HG03378 (cell line): ENCODE results near the gene RECK.
A peak's percentile ranks its signal among the peaks of the same experiment; 100 is the strongest.
"Not testable (repeated sequence)": the region's sequence is repeated elsewhere in the genome, so short reads cannot be mapped to it uniquely, and the experiment has no call there.

Experiments
- ATAC-seq: cut with Tn5 transposase; IDR thresholded peaks from one replicate; pipeline ENCODE4 v1.9.1; 2021; ENCODE audit warnings: mild to moderate bottlenecking, moderate library complexity; ENCODE audit not compliant: unreplicated experiment

Gene RECK

DNA sequence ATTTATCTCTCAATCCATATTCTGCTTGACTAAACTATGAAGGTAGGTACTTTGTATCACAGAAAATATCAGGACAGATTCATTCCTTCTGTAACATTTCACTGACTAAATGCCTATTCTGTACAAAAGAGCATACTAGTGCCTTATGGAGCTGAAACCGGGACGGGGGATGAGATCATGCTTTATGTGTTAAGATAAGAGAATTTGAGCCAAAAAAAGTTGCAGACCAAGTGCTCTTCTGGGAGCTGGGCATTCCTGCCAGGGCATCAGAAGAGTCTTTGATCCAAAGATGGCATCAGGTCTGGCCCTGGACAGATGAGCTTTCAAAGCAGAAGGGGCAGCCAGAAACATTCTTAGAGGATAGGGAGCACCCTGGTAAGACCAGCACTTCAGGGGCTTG lies 72.4 kb downstream of the RECK start:
- ATAC-seq: no peak

GRCh38 chr9:36110434-36110833 lies 73.7 kb downstream of the RECK start:
- ATAC-seq: no peak

GRCh38 chr9:36112516-36112915 lies 75.8 kb downstream of the RECK start:
- no peak for ATAC-seq

DNA sequence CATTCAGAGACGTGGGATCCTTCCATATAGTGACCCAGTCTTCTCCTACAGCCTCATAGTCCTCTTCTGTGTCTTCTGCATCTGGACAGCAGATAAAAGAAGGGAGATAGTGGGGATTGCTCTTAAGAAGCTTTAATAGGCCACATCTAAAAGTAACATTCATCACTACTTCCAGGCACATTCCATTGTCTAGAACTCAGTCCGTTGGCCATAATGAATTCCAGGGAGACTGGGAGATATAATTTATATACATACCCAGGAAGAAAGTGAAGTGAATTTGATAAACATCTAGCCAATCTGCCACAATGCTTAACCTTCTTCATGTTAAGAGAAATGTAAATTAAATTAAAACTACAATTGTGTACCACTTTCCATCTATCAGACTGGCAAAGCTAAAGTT lies 77.3 kb downstream of the RECK start:
- ATAC-seq: no peak

DNA sequence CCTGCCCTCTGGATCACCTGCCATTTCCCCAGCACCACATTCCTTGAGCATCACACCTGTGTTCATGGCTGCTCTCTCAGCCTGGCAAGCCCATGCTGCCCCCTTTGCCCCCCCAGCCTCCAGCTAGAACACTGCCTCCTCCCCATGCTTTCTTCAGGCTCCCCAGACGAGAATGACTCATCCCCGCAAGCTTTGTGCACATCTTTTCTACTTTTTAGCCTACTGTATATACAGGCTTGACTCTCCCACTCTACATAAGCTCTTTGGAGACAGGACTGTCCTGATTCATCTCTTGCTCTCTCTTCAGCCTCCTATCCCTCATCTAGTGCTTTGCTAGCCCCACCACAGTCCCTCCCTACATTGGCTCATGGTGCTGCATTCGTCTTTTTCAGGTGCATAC lies 79.9 kb downstream of the RECK start:
- no peak for ATAC-seq

- ATAC-seq: no peak
Observed at GRCh38 chr9:36118201-36118600, 81.5 kb downstream of the RECK start.

DNA sequence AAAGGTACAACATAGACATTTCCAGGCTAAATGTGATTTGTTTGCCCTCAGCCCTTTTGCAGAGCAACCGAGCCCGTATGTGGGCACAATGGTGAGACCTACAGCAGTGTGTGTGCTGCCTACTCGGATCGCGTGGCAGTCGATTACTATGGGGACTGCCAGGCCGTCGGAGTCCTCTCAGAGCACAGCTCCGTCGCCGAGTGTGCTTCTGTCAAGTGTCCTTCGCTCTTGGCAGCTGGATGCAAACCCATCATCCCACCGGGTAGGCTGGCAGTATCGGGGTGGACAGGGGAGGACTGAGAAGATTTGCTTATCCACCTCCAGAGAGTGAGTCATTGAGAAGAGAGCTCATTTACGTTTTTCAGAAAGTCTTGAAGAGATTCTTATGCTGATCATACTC lies 82.0 kb downstream of the RECK start:
- no peak for ATAC-seq

DNA sequence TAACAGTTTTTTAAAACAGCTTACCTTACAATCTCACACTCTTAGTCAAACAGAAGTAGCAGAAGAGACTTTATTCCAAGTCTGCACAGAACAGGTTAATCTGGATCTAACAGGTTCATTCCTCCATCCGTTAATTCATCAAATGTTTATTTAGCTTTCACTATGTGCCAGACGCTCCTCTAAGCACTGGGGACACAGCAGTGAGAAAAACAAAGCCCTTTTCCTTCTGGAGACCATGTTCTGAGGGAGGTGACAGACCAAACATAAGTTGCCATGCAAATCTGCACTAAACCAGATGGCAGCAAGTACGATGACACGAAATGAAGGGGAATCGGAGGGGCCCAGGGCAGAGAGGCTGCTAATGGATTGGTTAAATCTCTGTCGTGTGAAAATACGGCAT lies 82.8 kb downstream of the RECK start:
- no peak for ATAC-seq

DNA sequence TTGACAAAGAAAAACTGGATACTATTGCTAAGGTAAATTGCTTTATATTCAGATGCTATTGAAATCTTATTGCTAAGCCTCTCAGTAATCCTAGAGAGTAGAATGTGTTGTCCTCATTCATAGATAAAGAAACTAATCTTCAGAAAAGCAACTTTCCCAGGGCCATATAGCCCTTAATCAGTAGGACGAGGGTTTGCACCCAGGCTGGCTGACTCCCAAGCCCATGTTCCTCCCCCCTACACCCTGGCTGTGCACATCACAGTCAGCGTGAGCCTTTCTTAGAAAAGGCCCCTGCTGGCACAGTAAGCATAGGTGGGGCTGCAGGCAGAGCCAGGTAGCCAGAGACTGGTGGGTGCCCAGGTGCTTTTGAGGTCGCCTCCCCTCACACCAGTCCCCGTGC lies 84.0 kb downstream of the RECK start:
- ATAC-seq: no peak

DNA sequence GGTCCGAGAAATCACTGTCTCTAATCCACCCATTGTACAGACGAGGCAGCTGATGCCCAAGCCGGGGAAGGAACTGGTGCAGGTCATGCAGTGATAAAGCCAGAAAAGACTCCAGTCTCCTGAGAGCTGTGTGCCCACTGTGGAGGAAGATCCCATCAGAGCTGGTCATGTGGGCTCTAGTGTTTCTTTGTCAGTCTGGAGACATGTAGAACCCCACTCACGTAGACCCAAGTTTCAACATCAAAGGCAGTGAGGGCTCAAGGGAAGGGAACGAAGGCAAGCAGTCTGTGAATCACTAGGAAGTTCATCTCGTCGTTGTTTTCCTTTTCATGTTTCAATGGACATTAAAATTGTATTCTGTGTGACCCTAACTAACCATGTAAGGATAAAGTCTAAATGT lies 85.3 kb downstream of the RECK start:
- no peak for ATAC-seq

- no peak for ATAC-seq
Observed at GRCh38 chr9:36123515-36123914, 86.8 kb downstream of the RECK start.

DNA sequence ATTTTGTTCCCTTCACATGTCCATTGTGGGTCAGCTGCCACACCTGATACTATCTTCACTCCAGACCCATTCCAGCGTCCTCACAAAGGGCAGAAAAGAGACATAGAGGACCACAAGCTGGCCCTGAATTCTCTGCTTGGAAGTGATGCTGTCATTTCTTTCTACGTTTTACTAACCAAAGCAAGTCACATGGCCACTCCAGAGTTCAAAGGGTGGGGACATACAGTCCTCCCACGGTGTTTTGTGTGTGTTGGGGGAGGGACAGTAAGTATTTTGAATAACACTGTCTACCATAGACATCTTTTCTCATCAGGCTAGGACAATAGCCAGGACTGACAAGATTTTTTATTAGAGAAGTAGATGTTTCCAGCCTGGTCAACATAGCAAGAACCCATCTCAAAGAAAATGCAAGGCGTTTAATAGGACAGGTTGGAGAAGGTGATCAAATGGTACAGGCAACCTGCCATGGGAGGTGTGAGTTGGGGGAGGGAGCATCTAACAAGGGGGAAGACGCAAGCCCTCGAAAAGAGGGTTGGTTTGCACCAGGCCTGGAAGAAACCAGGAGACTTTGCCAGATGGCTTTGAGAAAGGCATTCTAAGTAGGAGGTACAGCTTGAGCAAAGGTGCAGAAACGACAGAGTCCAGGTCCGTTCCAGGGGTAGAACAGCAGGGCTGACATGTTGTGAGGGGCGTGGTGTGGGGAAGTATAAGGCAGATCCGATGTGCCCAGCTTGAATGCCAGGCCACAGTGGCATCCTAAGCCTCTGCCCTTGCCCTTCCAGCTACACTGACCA lies 88.5 kb downstream of the RECK start:
- ATAC-seq: no peak

DNA sequence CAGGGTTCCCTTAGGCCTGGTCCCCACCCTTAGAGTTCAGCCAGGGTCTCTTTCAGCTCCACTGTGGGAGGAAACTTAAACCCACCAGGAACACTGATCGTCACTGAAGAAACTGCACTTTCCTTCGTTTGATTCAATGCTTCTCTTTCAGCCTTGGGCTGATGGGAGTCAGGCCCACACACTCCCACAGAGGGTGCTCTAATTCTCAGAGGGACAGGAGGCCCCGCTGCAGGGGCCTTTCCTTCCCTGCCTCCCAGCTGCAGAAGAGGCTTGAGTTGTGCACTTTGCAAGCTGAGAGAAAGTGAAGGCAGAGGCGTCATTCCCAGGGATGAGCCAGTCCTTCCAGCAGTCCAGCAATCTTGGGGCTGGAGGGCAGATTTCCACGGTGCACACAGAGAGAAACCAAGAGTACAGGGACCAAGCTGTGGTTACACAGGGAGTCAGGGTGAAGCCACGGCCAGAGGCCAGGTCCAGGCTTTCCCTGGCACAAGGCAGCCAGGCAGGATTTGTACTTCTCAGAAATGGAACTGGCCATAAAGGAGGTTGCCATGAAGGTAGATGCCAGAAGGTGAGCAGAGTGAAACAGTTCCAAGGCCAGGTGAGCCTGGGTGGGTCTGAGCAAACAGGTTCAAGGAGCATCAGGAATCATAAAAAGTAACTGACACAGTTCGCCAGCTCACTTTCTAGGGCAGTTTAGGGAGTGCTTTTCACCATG lies 89.5 kb downstream of the RECK start:
- ATAC-seq: no peak

- no peak for ATAC-seq
Observed at GRCh38 chr9:36127652-36128244, 91.0 kb downstream of the RECK start.

GRCh38 chr9:36128349-36128748 lies 91.6 kb downstream of the RECK start:
- ATAC-seq: no peak

DNA sequence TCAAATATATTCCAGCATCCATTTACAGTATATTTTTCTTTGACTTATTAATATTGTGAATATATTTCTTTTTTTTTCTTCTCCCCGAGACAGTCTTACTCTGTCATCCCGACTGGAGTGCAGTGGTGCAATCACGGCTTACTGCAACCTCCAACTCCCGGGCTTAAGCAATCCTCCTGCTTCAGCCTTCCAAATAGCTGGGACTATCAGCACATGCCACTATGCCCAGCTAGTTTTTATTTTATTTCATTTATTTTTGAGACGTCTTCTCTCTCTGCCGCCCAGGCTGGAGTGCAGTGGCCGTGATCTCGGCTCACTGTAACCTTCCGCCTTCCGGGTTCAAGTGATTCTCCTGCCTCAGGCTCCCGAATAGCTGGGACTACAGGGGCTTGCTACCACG lies 92.4 kb downstream of the RECK start:
- no peak for ATAC-seq

DNA sequence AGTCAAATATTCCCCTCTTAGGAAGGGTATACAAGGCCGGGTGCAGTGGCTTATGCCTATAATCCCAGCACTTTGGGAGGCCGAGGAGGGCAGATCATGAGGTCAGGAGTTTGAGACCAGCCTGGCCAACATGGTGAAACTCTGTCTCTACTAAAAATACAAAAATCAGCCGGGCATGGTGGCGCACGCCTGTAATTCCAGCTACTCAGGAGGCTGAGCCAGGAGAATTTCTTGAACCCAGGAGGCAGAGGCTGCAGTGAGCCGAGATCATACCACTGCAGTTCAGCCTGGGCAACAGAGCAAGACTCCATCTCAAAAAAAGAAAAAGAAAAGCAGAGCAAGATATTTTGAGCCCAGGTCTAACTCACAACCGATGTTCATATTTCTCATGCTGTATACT lies 95.0 kb downstream of the RECK start:
- ATAC-seq: not testable (repeated sequence)

DNA sequence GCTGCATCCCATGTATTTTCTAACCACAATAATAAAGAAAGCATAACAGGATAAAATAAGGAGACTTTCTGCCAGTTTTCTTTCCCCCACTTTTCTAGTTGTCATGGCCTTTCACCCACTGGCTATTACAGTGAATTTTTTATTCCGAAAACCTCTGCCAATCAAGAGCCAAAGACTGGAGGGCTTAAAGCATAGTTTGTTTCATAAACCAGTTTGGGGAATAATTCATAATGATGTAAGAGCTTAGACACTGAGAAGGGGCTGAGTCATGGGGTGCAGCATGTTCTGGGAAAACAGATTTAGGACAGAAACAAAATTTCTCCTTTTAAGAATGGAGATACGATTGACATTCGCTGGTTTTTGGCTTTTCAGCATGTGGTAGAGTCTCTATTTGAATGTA lies 95.4 kb downstream of the RECK start:
- no peak for ATAC-seq

DNA sequence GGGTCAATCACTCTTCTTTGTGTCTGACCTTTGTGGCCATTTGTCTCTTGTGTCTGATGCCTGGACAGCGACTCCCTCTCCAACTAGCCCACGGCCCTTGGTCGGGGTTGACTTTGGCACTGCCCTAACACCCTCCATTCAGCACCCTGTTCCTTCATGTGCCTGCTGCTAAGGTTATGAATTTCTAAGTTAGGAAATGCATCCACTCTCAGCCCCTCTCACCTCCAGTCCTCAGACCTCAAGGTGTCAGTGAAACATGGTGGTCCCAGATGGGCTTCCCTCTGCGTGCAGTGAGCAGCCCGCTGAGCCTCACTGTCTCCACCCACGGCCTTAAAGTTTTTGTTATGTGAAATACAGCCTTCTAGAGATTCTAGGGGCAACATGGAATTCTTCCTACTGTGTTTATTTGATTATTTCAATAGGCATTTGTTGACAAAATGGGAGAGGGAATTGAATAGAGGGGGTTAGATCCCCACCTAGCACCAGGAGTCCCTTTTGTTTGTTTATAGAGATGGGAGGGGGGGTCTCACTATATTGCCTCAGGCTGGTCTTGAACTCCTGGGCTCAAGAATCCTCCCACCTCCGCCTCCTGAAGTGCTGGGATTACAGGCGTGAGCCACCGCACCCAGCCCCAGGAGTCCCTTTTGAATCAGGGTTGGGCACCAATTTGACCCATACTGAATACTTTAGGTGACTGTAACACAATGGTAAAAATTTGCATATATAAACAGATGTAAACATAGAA lies 98.2 kb downstream of the RECK start:
- ATAC-seq: no peak

DNA sequence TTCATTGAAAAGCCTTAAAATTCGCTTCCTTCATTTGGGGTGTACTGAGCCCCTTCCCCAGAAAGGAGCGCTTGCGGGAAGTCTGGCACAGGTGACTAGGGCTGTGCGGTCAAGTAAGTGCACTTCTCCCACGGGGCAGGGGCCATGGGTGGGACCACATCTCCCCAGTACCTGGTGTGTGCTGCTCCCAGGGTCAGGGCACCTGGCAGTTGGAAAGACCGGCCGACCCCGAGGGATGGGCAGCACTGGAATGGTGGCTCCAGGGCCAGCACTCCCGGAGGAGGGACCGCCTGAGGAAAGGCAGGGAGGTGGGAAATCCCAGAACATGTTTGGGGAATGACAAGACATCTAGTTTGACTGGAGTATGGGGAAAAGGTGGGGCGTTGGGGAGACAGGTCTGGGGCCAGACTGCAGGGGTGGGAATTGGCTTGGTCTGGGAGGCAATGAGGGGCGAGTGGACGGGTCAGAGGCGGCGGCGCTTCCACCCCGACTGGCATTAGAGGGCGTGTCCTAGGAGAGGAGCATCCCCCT lies 99.1 kb downstream of the RECK start:
- ATAC-seq: no peak

GRCh38 chr9:36136272-36136893 lies 99.7 kb downstream of the RECK start, which contains the start of gene GLIPR2:
Gene GLIPR2, plus strand, starts transcription at chr9:36136733. Its CDS starts 46 bp downstream, at chr9:36136779.
- ATAC-seq: peak; percentile 72
